ENCODE results near the gene ARHGAP26. TPM values are rescaled to one million over a fixed set of nuclear protein-coding genes. Genes with fewer than 3 reads are reported as not detected.

ARHGAP26 gene
- total RNA-seq, 1 experiment from 2014 or later, result 34.5 TPM

DNA sequence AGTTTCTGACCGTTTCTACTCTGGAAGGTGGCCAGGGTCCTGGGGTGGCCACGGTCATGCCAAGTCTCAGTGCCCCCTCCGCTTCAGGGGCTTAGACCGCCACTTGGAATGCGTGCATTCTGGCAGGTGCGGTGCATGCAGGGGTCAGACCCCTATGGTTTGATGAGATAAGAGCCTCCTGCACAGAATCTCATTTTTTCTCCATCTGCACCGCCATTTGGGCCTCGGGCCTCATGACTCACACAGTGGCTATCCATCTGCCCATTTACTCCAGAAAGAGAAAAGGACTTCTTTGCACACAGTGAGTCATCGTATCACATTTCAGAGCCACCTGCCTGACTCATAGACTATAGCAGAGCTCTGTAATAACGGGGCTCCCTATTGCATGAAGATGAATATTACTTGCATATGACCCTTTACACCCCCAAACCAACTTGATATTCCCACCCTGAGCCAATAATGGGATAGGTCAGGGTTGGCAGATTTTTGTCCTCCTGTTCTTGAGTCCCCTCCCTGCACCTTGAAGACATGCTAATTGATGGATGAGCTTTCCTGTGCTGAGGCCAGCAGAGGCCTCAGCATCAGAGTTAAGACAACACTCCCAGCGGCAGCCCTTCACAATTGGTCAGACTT lies 475.9 kb downstream of the ARHGAP26 start (continued):
- TF ChIP-seq, protein P1, sequence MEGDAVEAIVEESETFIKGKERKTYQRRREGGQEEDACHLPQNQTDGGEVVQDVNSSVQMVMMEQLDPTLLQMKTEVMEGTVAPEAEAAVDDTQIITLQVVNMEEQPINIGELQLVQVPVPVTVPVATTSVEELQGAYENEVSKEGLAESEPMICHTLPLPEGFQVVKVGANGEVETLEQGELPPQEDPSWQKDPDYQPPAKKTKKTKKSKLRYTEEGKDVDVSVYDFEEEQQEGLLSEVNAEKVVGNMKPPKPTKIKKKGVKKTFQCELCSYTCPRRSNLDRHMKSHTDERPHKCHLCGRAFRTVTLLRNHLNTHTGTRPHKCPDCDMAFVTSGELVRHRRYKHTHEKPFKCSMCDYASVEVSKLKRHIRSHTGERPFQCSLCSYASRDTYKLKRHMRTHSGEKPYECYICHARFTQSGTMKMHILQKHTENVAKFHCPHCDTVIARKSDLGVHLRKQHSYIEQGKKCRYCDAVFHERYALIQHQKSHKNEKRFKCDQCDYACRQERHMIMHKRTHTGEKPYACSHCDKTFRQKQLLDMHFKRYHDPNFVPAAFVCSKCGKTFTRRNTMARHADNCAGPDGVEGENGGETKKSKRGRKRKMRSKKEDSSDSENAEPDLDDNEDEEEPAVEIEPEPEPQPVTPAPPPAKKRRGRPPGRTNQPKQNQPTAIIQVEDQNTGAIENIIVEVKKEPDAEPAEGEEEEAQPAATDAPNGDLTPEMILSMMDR (IDR thresholded peaks at IDR 0.05 in 2 of 3, conservative IDR thresholded peaks at IDR 0.05 in 1 of 3; ENCODE audit: borderline replicate concordance in 1 of 3, insufficient read depth in 1 of 3, low read depth in 2 of 3, low read length in 2 of 3), result no peak

DNA sequence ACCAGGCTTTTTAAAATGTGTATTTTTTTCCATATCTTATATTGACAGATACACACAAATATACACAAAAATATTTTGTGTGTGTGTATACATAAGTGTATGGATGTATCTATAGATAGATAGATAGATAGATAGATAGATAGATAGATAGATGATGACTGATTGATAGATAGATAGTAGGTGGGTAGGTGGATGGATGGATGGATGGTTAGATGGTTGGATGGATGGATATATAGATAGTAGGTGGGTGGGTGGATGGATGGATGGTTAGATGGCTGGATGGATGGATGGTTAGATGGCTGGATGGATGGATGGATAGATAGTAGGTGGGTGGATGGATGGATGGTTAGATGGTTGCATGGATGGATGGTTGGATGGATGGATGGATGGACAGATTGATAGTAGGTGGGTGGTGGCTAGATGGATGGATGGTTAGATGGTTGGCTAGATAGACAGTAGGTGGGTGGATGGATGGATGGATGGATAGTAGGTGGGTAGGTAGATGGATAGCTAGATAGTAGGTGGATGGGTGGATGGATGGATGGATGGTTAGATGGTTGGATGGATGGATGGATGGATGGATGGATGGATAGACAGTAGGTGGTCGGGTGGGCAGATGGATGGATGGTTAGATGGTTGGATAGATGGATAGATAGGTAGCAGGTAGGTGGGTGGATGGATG lies 477.1 kb downstream of the ARHGAP26 start:
- intact Hi-C loops (cut with micrococcal nuclease), result no loop called here
- BruUV-seq (replicated peaks), result no TSS peak
- TF ChIP-seq RAD21 (IDR thresholded peaks at IDR 0.05; ENCODE audit: low read depth) (no peak), EZH2 (IDR thresholded peaks at IDR 0.05) (no peak), ZBTB33 (IDR thresholded peaks at IDR 0.05; ENCODE audit: extremely low read depth, insufficient replicate concordance, low read length) (no peak), ZFX (IDR thresholded peaks at IDR 0.05) (no peak), CBX3 (IDR thresholded peaks at IDR 0.05; ENCODE audit: low read depth) (no peak), SP1 (IDR thresholded peaks at IDR 0.05; ENCODE audit: low read depth) (no peak), EZH2phosphoT487 (IDR thresholded peaks at IDR 0.05; ENCODE audit: borderline replicate concordance) (no peak), SIN3A (IDR thresholded peaks at IDR 0.05; ENCODE audit: low read depth) (no peak), POLR2A (IDR thresholded peaks at IDR 0.05; ENCODE audit: borderline replicate concordance, extremely low read depth, insufficient read depth, insufficient read length) (no peak), ELF1 (IDR thresholded peaks at IDR 0.05; ENCODE audit: borderline replicate concordance, low read depth) (no peak), EGR1 (IDR thresholded peaks at IDR 0.05; ENCODE audit: low read depth) (no peak), POLR2AphosphoS5 (IDR thresholded peaks at IDR 0.05; ENCODE audit: low read depth, low read length) (no peak), TCF7L2 (IDR thresholded peaks at IDR 0.05; ENCODE audit: borderline replicate concordance, extremely low read depth, insufficient read depth, insufficient read length) (no peak), JUND (IDR thresholded peaks at IDR 0.05) (no peak), SRF (IDR thresholded peaks at IDR 0.05; ENCODE audit: low read depth) (no peak)
- TF ChIP-seq, protein P2, sequence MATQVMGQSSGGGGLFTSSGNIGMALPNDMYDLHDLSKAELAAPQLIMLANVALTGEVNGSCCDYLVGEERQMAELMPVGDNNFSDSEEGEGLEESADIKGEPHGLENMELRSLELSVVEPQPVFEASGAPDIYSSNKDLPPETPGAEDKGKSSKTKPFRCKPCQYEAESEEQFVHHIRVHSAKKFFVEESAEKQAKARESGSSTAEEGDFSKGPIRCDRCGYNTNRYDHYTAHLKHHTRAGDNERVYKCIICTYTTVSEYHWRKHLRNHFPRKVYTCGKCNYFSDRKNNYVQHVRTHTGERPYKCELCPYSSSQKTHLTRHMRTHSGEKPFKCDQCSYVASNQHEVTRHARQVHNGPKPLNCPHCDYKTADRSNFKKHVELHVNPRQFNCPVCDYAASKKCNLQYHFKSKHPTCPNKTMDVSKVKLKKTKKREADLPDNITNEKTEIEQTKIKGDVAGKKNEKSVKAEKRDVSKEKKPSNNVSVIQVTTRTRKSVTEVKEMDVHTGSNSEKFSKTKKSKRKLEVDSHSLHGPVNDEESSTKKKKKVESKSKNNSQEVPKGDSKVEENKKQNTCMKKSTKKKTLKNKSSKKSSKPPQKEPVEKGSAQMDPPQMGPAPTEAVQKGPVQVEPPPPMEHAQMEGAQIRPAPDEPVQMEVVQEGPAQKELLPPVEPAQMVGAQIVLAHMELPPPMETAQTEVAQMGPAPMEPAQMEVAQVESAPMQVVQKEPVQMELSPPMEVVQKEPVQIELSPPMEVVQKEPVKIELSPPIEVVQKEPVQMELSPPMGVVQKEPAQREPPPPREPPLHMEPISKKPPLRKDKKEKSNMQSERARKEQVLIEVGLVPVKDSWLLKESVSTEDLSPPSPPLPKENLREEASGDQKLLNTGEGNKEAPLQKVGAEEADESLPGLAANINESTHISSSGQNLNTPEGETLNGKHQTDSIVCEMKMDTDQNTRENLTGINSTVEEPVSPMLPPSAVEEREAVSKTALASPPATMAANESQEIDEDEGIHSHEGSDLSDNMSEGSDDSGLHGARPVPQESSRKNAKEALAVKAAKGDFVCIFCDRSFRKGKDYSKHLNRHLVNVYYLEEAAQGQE (IDR thresholded peaks at IDR 0.05; ENCODE audit: low read depth), result no peak
- TF ChIP-seq, protein P3, sequence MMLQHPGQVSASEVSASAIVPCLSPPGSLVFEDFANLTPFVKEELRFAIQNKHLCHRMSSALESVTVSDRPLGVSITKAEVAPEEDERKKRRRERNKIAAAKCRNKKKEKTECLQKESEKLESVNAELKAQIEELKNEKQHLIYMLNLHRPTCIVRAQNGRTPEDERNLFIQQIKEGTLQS (IDR thresholded peaks at IDR 0.05), result no peak

More for the DNA sequence above, 477.1 kb downstream of the ARHGAP26 start:
- no peaks in the 10 kb centered on the region for H3K27me3 ChIP-seq (ENCODE audit: insufficient read depth, low read length)
- ChIA-PET POLR2A (no interaction called here), CTCF (no interaction called here), RAD21 (ENCODE audit: low non-redundant PET in 1 of 2, low total read pairs in 2 of 2, uncharacterized antibody in 2 of 2, unreplicated experiment in 2 of 2) (no interaction called here)
- H3K4me1 ChIP-seq (ENCODE audit: control insufficient read depth in 1 of 2, insufficient read depth in 2 of 2, low read length in 2 of 2), result peaks cover 47 to 67% of the 10 kb centered on the region in 2 experiments
- H2AFZ ChIP-seq (ENCODE audit: low read depth, low read length, poor library complexity, severe bottlenecking), result no peak overlapping the region
- H3K9me3 ChIP-seq (ENCODE audit: control insufficient read depth in 1 of 2, insufficient read depth in 1 of 2, low read depth in 1 of 2, low read length in 2 of 2), result no peaks in the 10 kb centered on the region; a peak in 1 of 4 replicates
- peak overlapping the region; percentile 77; the same call in 1 of the 2 replicates for H3K27ac ChIP-seq (ENCODE audit: low read depth, low read length)
- H3K4me2 ChIP-seq (ENCODE audit: low read length), result no peak overlapping the region
- no peaks in the 10 kb centered on the region for H3K9me2 ChIP-seq (ENCODE audit: insufficient read depth)
- H3K79me2 ChIP-seq (ENCODE audit: insufficient read depth, low read length), result no peaks in the 10 kb centered on the region
- no peak overlapping the region for H3K4me3 ChIP-seq (replicated peaks in 1 of 2; ENCODE audit: low read depth in 1 of 2, low read length in 2 of 2)
- no peak for DNase-seq (ENCODE audit: low read depth, low spot score)
- H3K36me3 ChIP-seq (ENCODE audit: control insufficient read depth in 1 of 2, insufficient read depth in 2 of 2, low read length in 2 of 2), result no peaks in the 10 kb centered on the region
- H4K20me1 ChIP-seq (ENCODE audit: insufficient read depth), result no peaks in the 10 kb centered on the region
- ATAC-seq, result no peak
- H3K9ac ChIP-seq (ENCODE audit: low read length), result no peak overlapping the region
